ENCODE results near the gene CAMK4. TPM values are rescaled to one million over a fixed set of nuclear protein-coding genes. Genes with fewer than 3 reads are reported as not detected.

Gene CAMK4
- total RNA-seq (10 to 100 TPM in 3 of 5 donors, under 1 TPM in 2; 0.45 to 25.1 (median 16.9) TPM), polyA plus RNA-seq (1 to 10 TPM in 2 of 3 donors, under 1 TPM in 1; 0.48 to 6.3 (median 1.4) TPM)
- long read RNA-seq, donor 1, full-length matches to known transcripts, result 2 of 2 reads
- long read RNA-seq, donor 1, partial matches to known transcripts, result 0 of 2 reads
- long read RNA-seq, donor 1, other reads (novel, unspliced or antisense), result 0 of 2 reads
- long read RNA-seq, donor 2, full-length matches to known transcripts, result 3 of 3 reads
- long read RNA-seq, donor 2, partial matches to known transcripts, result 0 of 3 reads
- long read RNA-seq, donor 2, other reads (novel, unspliced or antisense), result 0 of 3 reads
- long read RNA-seq, donor 3, full-length matches to known transcripts, result 1 of 1 reads
- long read RNA-seq, donor 3, partial matches to known transcripts, result 0 of 1 reads
- long read RNA-seq, donor 3, other reads (novel, unspliced or antisense), result 0 of 1 reads
- long read RNA-seq, donor 4, result 0 reads
- long read RNA-seq, donor 5, full-length matches to known transcripts, result 1 of 1 reads
- long read RNA-seq, donor 5, partial matches to known transcripts, result 0 of 1 reads
- long read RNA-seq, donor 5, other reads (novel, unspliced or antisense), result 0 of 1 reads
- long read RNA-seq, donor 6, full-length matches to known transcripts, result 3 of 3 reads
- long read RNA-seq, donor 6, partial matches to known transcripts, result 0 of 3 reads
- long read RNA-seq, donor 6, other reads (novel, unspliced or antisense), result 0 of 3 reads
- long read RNA-seq, donor 7, full-length matches to known transcripts, result 5 of 5 reads
- long read RNA-seq, donor 7, partial matches to known transcripts, result 0 of 5 reads
- long read RNA-seq, donor 7, other reads (novel, unspliced or antisense), result 0 of 5 reads
- long read RNA-seq, donor 8, full-length matches to known transcripts, result 2 of 2 reads
- long read RNA-seq, donor 8, partial matches to known transcripts, result 0 of 2 reads
- long read RNA-seq, donor 8, other reads (novel, unspliced or antisense), result 0 of 2 reads
- long read RNA-seq, donor 9, full-length matches to known transcripts, result 1 of 1 reads
- long read RNA-seq, donor 9, partial matches to known transcripts, result 0 of 1 reads
- long read RNA-seq, donor 9, other reads (novel, unspliced or antisense), result 0 of 1 reads
- long read RNA-seq, donor 10, result 0 reads

GRCh38 chr5:111223787-111224560 lies at the start of gene CAMK4:
Gene CAMK4 (plus strand): TSS chr5:111224384. CDS start chr5:111224484, 100 bp downstream.
- intact Hi-C loops (cut with DNase I; ENCODE audit: low total_unique reads), result no loop called here
- peak within 1 kb of the TSS; percentile 55 to 72 (median 62) for H3K4me3 ChIP-seq
- no peaks in the 10 kb centered on the region for H3K9me3 ChIP-seq
- H3K36me3 ChIP-seq, result no peaks in the 10 kb centered on the region
- H3K27ac ChIP-seq, result peak within 1 kb of the TSS; percentile 1 to 72 (median 18)
- TF ChIP-seq EP300 (IDR thresholded peaks at IDR 0.05) (no peak), POLR2A (IDR thresholded peaks at IDR 0.05) (no peak), POLR2AphosphoS5 (IDR thresholded peaks at IDR 0.05) (peak in 1 of 3 donors; percentile 20)
- TF ChIP-seq, protein P1, sequence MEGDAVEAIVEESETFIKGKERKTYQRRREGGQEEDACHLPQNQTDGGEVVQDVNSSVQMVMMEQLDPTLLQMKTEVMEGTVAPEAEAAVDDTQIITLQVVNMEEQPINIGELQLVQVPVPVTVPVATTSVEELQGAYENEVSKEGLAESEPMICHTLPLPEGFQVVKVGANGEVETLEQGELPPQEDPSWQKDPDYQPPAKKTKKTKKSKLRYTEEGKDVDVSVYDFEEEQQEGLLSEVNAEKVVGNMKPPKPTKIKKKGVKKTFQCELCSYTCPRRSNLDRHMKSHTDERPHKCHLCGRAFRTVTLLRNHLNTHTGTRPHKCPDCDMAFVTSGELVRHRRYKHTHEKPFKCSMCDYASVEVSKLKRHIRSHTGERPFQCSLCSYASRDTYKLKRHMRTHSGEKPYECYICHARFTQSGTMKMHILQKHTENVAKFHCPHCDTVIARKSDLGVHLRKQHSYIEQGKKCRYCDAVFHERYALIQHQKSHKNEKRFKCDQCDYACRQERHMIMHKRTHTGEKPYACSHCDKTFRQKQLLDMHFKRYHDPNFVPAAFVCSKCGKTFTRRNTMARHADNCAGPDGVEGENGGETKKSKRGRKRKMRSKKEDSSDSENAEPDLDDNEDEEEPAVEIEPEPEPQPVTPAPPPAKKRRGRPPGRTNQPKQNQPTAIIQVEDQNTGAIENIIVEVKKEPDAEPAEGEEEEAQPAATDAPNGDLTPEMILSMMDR (IDR thresholded peaks at IDR 0.05), result no peak
- DNase-seq, result peak; percentile 46 to 96
- WGBS, 5 donors, result 0 to 1% (median 1%) methylated on average over 42 to 87 of the region's 89 CpGs
- H3K4me1 ChIP-seq, result peaks cover 0 to 19% (median 15%) of the 10 kb centered on the region in 4 donors
- peaks cover 0 to 47% (median 26%) of the 10 kb centered on the region in 3 donors for H3K27me3 ChIP-seq

GRCh38 chr5:111183064-111183463 lies 41.1 kb upstream of the CAMK4 start:
- Histone ChIP-seq H3K4me1 (no peaks in the 10 kb centered on the region), H3K9me3 (no peaks in the 10 kb centered on the region), H3K4me3 (no peak overlapping the region), H3K27me3 (no peaks in the 10 kb centered on the region), H3K27ac (no peak overlapping the region), H3K36me3 (no peaks in the 10 kb centered on the region)
- TF ChIP-seq, protein P1 (IDR thresholded peaks at IDR 0.05), result no peak
- TF ChIP-seq POLR2AphosphoS5 (IDR thresholded peaks at IDR 0.05), result no peak
- TF ChIP-seq EP300 (IDR thresholded peaks at IDR 0.05), result no peak
- TF ChIP-seq POLR2A (IDR thresholded peaks at IDR 0.05), result no peak
- 62 to 94% (median 90%) methylated on average over 3 of the region's 3 CpGs for WGBS, 5 donors
- intact Hi-C loops (cut with DNase I; ENCODE audit: low total_unique reads), result no loop called here
- no peak for DNase-seq

GRCh38 chr5:111187079-111187478 lies 37.1 kb upstream of the CAMK4 start:
- TF ChIP-seq EP300 (IDR thresholded peaks at IDR 0.05), result no peak
- no peak for TF ChIP-seq POLR2AphosphoS5 (IDR thresholded peaks at IDR 0.05)
- TF ChIP-seq, protein P1 (IDR thresholded peaks at IDR 0.05), result no peak
- TF ChIP-seq POLR2A (IDR thresholded peaks at IDR 0.05), result no peak
- H3K27ac ChIP-seq, result no peak overlapping the region
- DNase-seq, result no peak
- no peaks in the 10 kb centered on the region for H3K4me1 ChIP-seq
- H3K27me3 ChIP-seq, result no peaks in the 10 kb centered on the region
- intact Hi-C loops (cut with DNase I; ENCODE audit: low total_unique reads), result no loop called here
- H3K36me3 ChIP-seq, result no peaks in the 10 kb centered on the region
- no peaks in the 10 kb centered on the region for H3K9me3 ChIP-seq
- WGBS, 5 donors, result 63 to 79% (median 76%) methylated on average over 1 of the region's 1 CpG
- no peak overlapping the region for H3K4me3 ChIP-seq
